NT2/D1 (cell line): Measurements from ENCODE around the gene TGFBR3.

Experiments used
- SUZ12 ChIP-seq: IDR thresholded peaks from 2 replicates; pipeline ENCODE4 v1.6.1; 2011; ENCODE audit not compliant: insufficient read length, insufficient read depth; ENCODE audit errors: extremely low read depth
- YY1 ChIP-seq: IDR thresholded peaks from 2 replicates; pipeline ENCODE4 v1.6.1; 2011; ENCODE audit not compliant: insufficient read length, insufficient read depth

- TF ChIP-seq YY1 (no peak), SUZ12 (no peak)
Measured at GRCh38 chr1:91819038-91819788, 66.7 kb downstream of the TGFBR3 start.
